Measurements from ENCODE around the gene NUTM2G.
"Not testable (repeated sequence)": the region's sequence is repeated elsewhere in the genome, so short reads cannot be mapped to it uniquely, and the experiment has no call there.

The NUTM2G gene

DNA sequence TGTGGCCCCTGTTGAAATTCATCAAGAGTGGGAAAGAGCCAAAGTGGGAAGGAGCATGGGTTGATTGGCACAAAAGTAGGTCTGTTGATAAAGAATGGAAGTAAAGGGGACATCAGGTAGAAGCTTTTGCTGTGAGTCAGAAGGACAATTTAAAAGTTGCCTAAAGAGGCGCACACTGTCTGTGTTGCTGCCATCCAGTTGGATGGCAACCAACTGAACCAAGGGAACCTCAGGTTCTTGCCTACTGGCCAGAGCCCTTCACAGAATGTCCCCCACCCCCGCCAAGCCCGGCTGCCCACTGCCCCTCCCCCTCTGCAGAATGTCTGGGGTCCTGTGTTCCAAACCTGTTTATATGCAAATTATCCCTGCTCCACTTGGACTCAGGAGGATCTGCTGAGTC is at the start of gene NUTM2G:
TSS of gene NUTM2G (plus strand) at position 301 of the 400 bp plus-strand sequence. CDS start 182 bp downstream, outside the sequence.
- not testable (repeated sequence) for DNase-seq

DNA sequence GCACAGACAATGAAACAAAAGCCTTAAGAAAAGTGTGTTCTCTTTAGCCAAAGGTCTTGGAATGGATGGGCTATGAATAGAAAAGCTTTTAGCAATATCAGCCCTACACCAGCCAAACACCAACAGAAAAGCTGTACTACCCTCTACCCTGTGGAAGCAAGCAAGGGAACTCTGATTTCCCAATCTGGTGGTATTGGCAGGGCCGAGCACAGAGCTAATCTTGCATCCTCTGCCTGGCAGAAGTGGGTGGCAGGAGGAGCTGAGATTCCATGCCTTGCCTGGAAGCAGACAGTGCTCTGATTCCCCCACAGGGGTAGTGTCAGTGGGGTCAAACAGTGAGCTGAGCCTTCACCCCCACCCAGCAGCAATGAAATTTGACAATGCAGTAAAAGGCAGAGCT is 44.7 kb upstream of the NUTM2G start:
- no peak for DNase-seq

- DNase-seq: no peak
These were observed 44.2 kb upstream of the NUTM2G start for GRCh38 chr9:96884443-96884842.

DNA sequence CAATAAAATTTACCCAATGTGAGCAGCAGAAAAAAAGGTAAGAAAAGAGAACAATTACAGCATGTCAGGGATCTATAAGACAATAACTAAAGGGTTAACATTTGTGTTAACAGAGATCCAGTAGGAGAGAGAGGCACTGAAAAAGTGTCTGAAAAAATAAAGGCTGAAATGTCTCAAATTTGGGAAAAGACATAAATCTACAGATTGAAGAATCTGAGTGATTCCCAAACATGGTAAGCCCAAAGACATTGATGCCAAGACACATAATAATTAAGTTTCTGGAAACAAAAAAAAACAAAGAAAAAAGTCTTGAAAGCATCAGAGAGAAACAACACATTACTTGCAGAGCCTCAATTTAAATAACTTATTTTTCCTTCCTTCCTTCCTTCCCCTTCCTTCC is 43.2 kb upstream of the NUTM2G start:
- no peak for DNase-seq

DNA sequence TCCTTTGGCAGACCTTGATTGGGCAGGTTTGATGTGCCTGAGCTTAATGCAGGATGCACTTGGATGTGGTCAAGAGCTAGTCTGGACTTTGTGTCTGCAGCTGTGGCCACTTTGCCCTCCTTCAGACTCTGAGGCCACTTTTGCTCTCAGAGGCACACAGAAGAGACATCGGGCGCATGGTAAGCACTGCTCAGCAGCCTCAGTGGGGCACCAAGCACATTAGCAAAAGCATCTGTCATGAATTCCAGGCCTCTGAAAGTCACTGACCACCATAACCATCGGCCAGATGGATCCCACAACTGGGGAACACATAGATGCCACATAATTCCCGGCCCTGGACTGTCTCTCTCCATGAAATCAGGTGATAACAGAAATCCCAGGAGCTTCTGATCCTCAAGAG is 40.1 kb upstream of the NUTM2G start:
- no peak for DNase-seq

GRCh38 chr9:96892131-96892530 is 36.5 kb upstream of the NUTM2G start:
- DNase-seq: no peak

DNA sequence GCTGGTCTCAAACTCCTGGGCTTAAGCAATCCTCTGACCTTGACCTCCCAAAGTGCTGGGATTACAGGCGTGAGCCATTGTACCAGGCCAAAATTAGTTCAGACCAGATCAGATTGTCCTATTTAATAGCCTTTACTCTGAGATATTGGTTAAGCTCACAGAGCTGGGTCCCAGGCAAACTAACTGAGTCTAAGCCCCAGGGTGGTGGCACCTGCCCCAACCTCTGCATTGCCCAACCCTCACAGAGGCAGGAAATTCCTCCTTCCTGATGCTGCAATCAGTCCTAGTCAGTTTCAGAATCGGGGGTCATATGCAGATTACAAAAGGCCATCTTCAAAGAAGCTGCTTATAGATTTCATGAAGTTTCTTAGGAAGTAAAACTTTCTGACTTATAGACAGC is 28.6 kb upstream of the NUTM2G start:
- not testable (repeated sequence) for DNase-seq

GRCh38 chr9:96904947-96905722 is 23.5 kb upstream of the NUTM2G start:
- DNase-seq: not testable (repeated sequence)

- not testable (repeated sequence) for DNase-seq
These were observed 20.2 kb upstream of the NUTM2G start for GRCh38 chr9:96908479-96908878.

DNA sequence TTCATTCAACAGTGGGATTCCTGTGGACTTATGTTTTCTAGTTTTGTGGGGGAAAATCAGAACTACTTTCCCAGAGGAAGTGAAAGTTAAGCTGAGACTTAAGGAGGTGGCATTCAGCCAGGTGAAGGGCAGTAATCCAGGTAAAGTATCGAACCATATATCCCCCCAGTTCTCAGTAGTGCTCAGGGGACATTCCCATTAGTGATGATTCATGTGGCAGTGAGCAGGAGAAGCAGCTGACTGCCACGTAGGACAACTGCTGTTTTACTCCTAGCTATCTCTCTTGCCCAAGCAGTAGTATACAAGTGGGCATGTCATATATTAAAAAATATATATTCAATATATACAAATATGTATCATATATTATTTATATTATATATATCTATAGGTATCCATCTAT is 13.1 kb upstream of the NUTM2G start:
- DNase-seq: not testable (repeated sequence)

- DNase-seq: not testable (repeated sequence)
These were observed 12.1 kb upstream of the NUTM2G start for GRCh38 chr9:96916531-96916930.

DNA sequence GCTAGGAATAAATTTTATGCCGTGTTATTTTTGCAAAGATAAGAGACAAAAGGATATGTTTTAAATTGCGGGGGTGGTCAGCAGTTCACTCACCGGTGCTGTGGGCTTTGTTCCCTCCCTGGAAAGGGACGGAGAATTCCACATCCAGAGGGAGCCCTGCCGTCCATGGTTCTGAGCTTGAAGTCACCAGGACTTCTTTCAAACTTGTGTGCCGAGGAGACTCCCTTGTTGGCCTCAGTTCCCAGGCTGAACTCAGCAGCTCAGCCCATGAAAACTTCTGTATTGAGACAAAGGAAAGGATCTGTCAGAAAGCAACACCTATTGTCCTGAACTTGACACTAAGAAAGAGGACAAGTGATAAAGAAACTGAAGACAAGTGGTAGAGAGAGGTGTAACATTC is 10.1 kb upstream of the NUTM2G start:
- DNase-seq: not testable (repeated sequence)

GRCh38 chr9:96920803-96921202 is 7.8 kb upstream of the NUTM2G start:
- DNase-seq: not testable (repeated sequence)

GRCh38 chr9:96925587-96925986 is 3.1 kb upstream of the NUTM2G start:
- DNase-seq: not testable (repeated sequence)

- not testable (repeated sequence) for DNase-seq
These were observed 3.0 kb downstream of the NUTM2G start for GRCh38 chr9:96931665-96932064.

DNA sequence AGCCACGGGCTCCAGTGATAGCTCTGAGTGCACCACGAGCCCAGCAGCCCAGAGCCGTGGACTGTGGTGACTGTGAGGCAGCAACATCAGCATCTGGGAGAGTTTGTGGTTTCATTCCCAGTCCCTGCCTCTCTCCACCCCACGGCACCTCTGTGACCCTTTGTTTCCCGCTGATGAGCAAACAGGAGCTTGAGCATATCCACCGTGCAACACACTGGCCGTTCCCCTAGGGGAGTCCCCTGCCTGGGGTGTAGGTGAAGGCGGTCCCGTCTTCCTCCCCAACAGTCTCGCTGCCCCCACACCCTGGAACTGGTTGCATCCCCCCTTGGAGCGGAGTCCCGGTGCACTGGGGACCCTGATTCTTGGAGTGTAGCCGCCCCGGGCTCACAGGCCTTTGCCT is 5.5 kb downstream of the NUTM2G start:
- not testable (repeated sequence) for DNase-seq

GRCh38 chr9:96934706-96935105 is 6.1 kb downstream of the NUTM2G start:
- not testable (repeated sequence) for DNase-seq

DNA sequence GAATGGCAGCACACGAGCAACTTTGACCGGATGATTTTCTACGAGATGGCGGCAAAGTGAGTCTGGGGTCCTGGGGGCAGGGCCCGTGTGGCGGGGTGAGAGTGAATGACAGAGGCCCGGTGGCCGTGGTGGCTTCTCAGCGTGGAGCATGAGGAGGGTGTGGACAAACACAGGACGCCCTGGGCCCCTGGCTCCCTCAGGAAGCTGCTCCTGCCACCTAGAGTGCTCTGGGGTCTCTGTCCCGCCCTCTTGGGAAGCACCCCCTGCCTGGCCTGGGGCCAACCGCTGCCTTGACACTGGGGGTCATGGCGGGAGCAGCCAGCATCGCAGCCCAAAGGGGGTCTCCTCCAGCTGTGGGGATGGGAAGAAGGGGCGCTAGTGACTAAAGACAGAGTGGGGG is 6.8 kb downstream of the NUTM2G start:
- not testable (repeated sequence) for DNase-seq

DNA sequence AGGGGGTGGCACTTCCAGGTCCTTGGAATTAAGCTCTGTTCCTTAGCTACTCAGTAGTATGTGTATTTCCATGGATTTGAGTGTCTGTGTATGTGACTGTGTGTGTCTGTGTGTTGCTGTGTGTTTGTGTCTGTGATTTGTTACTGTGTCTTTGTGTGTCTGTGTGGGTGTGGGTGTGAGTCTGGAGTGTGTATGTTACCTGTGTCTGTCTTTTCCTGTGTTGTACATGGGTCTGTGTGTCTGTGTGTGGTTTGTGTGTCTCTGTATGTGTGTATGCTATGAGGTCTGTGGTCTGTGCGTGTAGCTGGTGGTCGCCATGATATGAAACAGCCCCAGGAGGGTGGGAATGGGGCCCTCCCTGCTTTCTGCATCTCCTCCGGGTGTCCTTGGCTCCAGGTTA is 8.8 kb downstream of the NUTM2G start:
- not testable (repeated sequence) for DNase-seq

DNA sequence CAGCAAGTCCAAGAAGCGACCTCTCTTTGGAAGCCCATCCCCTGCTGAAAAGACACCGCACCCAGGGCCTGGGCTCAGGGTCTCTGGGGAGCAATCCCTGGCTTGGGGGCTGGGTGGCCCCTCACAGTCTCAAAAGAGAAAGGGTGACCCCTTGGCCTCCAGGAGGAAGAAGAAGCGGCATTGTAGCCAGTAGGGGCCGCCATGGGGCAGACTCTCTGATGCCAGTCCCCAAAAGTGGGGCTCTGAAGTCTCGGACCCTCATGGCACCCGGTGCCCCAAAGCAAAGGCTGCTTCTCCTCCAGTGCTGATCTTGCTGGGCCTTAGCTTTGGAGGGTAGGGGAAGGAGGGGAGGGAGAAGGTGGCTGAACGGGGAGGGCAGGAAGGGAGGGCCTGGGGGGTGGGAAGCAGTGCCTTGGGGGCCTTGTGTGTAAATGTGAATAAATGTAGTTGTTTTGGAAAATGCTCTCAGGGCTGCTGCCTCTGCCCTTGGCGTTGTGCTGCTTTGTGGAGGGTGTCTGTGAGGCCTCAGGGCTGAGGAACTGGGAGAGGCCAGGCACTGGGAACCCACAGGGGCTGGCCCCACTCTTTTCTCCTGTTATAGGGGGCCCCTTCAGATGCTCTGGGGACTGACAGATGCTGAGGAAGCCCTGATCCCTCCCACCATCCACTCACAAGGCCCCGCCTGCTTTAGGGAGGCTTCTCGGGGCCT is 10.5 kb downstream of the NUTM2G start:
- not testable (repeated sequence) for DNase-seq

DNA sequence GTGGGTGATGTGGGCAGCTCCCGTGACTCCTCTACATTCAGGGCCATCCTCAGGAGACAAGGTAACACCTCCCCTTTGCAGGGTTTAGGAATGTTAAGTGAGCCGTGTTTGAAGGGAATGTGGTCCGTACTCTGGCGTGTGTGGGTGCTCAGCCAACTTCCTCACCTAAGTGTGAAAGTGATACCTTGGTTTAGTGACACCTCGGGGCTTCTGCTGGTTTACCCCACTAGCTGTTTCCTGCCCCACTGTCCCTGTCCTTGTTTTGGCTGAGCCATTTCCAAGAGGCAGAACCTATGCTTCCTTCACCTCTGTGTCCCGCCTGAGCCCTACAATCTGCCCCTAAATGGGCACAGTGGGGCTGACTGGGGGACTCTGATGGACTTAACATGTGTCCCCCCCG is 12.3 kb downstream of the NUTM2G start:
- not testable (repeated sequence) for DNase-seq

- DNase-seq: not testable (repeated sequence)
These were observed 13.0 kb downstream of the NUTM2G start for GRCh38 chr9:96941628-96942027.

- not testable (repeated sequence) for DNase-seq
These were observed 13.5 kb downstream of the NUTM2G start for GRCh38 chr9:96942181-96942580.

GRCh38 chr9:96949346-96949745 is 20.7 kb downstream of the NUTM2G start:
- DNase-seq: not testable (repeated sequence)
